Erythroblast (primary cell): ENCODE results near the gene LRTM2.

ENCODE experiments used
- GATA1 ChIP-seq: IDR thresholded peaks from 2 replicates; pipeline ENCODE4 v1.6.1; 2011; ENCODE audit warnings: low read depth, mild to moderate bottlenecking, control low read depth, low read length, moderate library complexity
- POLR2A ChIP-seq: IDR thresholded peaks from 2 replicates; pipeline ENCODE4 v1.6.1; 2011; ENCODE audit warnings: mild to moderate bottlenecking, low read length

DNA sequence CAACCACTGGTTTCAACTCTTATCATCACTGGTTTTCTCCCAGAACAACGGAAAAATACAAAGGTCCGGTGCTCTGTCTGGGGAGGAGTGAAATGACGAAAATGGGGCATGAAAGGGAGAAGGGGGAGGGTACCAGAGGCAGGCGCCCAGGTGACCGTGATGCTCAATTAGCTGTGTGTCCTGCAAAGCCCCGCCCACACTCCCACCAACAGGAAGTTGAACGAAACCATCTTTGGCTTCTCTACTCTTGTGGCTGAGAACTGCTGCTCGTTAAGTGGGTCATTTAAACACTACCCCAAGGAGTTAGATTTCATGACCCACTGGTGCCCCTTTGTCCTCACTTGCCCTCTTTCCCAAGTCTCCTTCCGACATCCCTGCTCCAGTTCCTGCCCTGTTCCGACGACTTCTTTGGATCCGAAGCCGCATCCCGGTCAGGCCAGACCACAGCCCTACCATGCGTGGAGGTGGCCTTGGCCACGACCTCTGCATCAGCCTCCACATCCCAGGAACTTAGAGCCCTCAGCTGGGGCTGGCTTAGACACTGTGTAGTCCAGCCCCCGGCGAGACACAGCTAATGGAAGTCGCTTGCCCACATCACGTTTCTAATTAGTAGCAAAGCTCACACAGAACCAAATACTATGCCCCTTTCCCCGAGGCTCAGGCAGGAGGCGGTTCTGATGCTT lies 11.4 kb upstream of the LRTM2 start:
- TF ChIP-seq POLR2A (no peak), GATA1 (no peak)
